Measurements from ENCODE around the gene SEMA6B. TPM values are rescaled to one million over a fixed set of nuclear protein-coding genes. Genes with fewer than 3 reads are reported as not detected.

The SEMA6B gene
- total RNA-seq, 4 donors from 2014 or later, result 2.6 to 12.8 (median 5.2) TPM

Other genes starting within 250 kb of the SEMA6B start
- gene STAP2, start 220.9 kb downstream of the SEMA6B start, total RNA-seq, result 1 to 10 TPM; 1.5 to 2.9 (median 1.8) TPM
- gene MPND, start 216.1 kb downstream of the SEMA6B start, total RNA-seq, result 10 to 100 TPM in 1 of 4 donors, 1 to 10 TPM in 3; 3.8 to 13.2 (median 8.4) TPM
- 10 to 100 TPM; 28.7 to 43.9 (median 36.4) TPM for gene SH3GL1, start 159.1 kb downstream of the SEMA6B start, total RNA-seq
- gene CHAF1A, start 157.0 kb downstream of the SEMA6B start, total RNA-seq, result 10 to 100 TPM in 1 of 4 donors, 1 to 10 TPM in 3; 4.8 to 13.0 (median 6.3) TPM
- 100 to 1,000 TPM in 2 of 4 donors, 10 to 100 TPM in 2; 85.0 to 149 (median 102) TPM for gene UBXN6, start 101.9 kb downstream of the SEMA6B start, total RNA-seq
- 10 to 100 TPM; 15.5 to 39.7 (median 26.9) TPM for gene HDGFL2, start 87.4 kb downstream of the SEMA6B start, total RNA-seq
- gene PLIN4, start 41.2 kb downstream of the SEMA6B start, total RNA-seq, result 1,000 to 10,000 TPM in 1 of 4 donors, 100 to 1,000 TPM in 3; 519 to 1,574 (median 929) TPM
- 100 to 1,000 TPM in 1 of 4 donors, 10 to 100 TPM in 3; 23.8 to 153 (median 32.8) TPM for gene PLIN5, start 24.5 kb downstream of the SEMA6B start, total RNA-seq
- gene LRG1, start 19.6 kb downstream of the SEMA6B start, total RNA-seq, result 1 to 10 TPM in 3 of 4 donors, under 1 TPM in 1; 0.65 to 2.0 (median 1.3) TPM
- gene TNFAIP8L1, start 79.8 kb upstream of the SEMA6B start, total RNA-seq, result 1 to 10 TPM; 1.5 to 7.0 (median 2.1) TPM
- 10 to 100 TPM; 32.4 to 45.6 (median 35.4) TPM for gene MYDGF, start 110.7 kb upstream of the SEMA6B start, total RNA-seq
- gene DPP9, start 164.2 kb upstream of the SEMA6B start, total RNA-seq, result 100 to 1,000 TPM in 1 of 4 donors, 10 to 100 TPM in 3; 31.1 to 109 (median 48.6) TPM
- gene FEM1A, start 232.1 kb upstream of the SEMA6B start, total RNA-seq, result 10 to 100 TPM in 1 of 4 donors, 1 to 10 TPM in 3; 7.3 to 14.5 (median 8.0) TPM

Data from subcutaneous adipose tissue (tissue), 4 donors.